HG03442 (cell line): ENCODE measurements around the gene OR2L8.

Experiments
- ATAC-seq: cut with Tn5 transposase; IDR thresholded peaks from one replicate; pipeline ENCODE4 v1.9.1; 2021; ENCODE audit warnings: mild to moderate bottlenecking, moderate library complexity; ENCODE audit not compliant: unreplicated experiment

OR2L8 gene

GRCh38 chr1:247966532-247967204 is 18.0 kb downstream of the OR2L8 start:
- ATAC-seq, result peak; percentile 85

DNA sequence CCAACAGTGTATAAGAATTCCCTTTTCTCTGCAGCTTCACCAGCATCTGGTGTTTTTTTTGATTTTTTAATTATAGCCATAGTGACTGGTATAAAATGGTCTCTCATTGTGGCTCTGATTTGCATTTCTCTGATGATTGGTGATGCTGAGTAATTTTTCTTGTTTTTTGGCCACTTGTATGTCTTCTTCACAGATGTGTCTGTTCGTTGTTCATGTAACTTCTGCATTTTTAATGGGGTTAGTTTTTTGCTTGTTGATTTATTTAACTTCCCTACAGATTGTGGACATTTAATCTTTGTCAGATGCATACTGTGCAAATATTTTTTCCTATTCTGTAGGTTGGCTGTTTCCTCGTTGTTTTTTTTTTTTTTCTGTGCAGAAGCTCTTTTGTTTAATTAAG is 44.3 kb downstream of the OR2L8 start:
- no peak for ATAC-seq

GRCh38 chr1:247998811-247999210 is 50.2 kb downstream of the OR2L8 start:
- ATAC-seq, result no peak
